H1 (cell line): ENCODE data around the gene CARM1. TPM values are rescaled to one million over a fixed set of nuclear protein-coding genes. Genes with fewer than 3 reads are reported as not detected.

ENCODE experiments used
- CTCF ChIA-PET: fragments of 300-600 bp; sonication (Branson Sonifier 250); formaldehyde crosslinking; loops from one replicate; lab custom pipeline; 2021; ENCODE audit not compliant: partially characterized antibody; lab: Charles Lee
- POLR2A ChIA-PET: fragments of 300-600 bp; sonication (Branson Sonifier 250); formaldehyde crosslinking; loops from one replicate; lab custom pipeline; 2021; ENCODE audit warnings: inconsistent platforms; ENCODE audit not compliant: partially characterized antibody; lab: Charles Lee
- DNase-seq, 2 experiments: peaks; one replicate each; pipeline versions ENCODE4 v3.0.0 to v3.0.0-alpha.2; 2010 to 2022; ENCODE audit warnings: low spot score in 2 of 2, low read depth in 1 of 2, mixed read lengths in 1 of 2
- FAIRE-seq: peaks from 2 replicates; lab custom pipeline; 2011; peaks lifted over from hg19 to GRCh38; lab: Jason Lieb, UNC
- H2AFZ ChIP-seq: 2 replicates; pipeline ENCODE4 v1.8.1; 2012; ENCODE audit warnings: low read length, inconsistent platforms
- H2AK5ac ChIP-seq: 2 replicates; pipeline ENCODE4 v1.6.1; 2013; ENCODE audit warnings: low read depth, low read length
- H2BK120ac ChIP-seq: replicated peaks from 2 replicates; pipeline ENCODE3; 2013; ENCODE audit warnings: low read depth, low read length, inconsistent platforms
- H2BK12ac ChIP-seq: 2 replicates; pipeline ENCODE4 v1.6.1; 2013; ENCODE audit warnings: low read depth, low read length
- H2BK15ac ChIP-seq: 2 replicates; pipeline ENCODE4 v1.6.1; 2013; ENCODE audit warnings: low read length
- H2BK20ac ChIP-seq: 2 replicates; pipeline ENCODE4 v1.6.1; 2013; ENCODE audit warnings: low read length
- H2BK5ac ChIP-seq: 2 replicates; pipeline ENCODE4 v1.6.1; 2013; ENCODE audit warnings: low read depth, low read length
- H3K14ac ChIP-seq: 2 replicates; pipeline ENCODE4 v1.6.1; 2013; ENCODE audit warnings: inconsistent platforms; ENCODE audit not compliant: insufficient read length
- H3K18ac ChIP-seq: 2 replicates; pipeline ENCODE4 v1.6.1; 2013; ENCODE audit warnings: low read length; ENCODE audit errors: extremely low read depth
- H3K23ac ChIP-seq: 2 replicates; pipeline ENCODE4 v1.6.1; 2013; ENCODE audit warnings: inconsistent platforms; ENCODE audit not compliant: insufficient read length
- H3K23me2 ChIP-seq: 2 replicates; pipeline ENCODE4 v1.6.1; 2013; ENCODE audit warnings: low read depth, low read length
- H3K27ac ChIP-seq: 2 replicates; pipeline ENCODE4 v1.6.1; 2011; ENCODE audit warnings: low read depth, low read length, inconsistent platforms
- H3K27me3 ChIP-seq, 4 experiments: replicated peaks in 1 of 4; 1 replicate in 1 of 4; 2 replicates in 3 of 4; pipeline versions ENCODE4 v1.6.1 to v1.8.1; 2011 to 2013; ENCODE audit warnings: low read length in 3 of 4, mild to moderate bottlenecking in 3 of 4, inconsistent platforms in 2 of 4, mixed read lengths in 2 of 4, moderate library complexity in 1 of 4; ENCODE audit not compliant: control insufficient read depth in 3 of 4, insufficient read depth in 3 of 4; ENCODE audit errors: extremely low read depth in 1 of 4
- H3K36me3 ChIP-seq, 4 experiments: 2 replicates each; pipeline versions ENCODE4 v1.6.1 to v1.8.1; 2011 to 2013; ENCODE audit warnings: mild to moderate bottlenecking in 4 of 4, low read length in 3 of 4, moderate library complexity in 2 of 4, control low read depth in 1 of 4, inconsistent platforms in 1 of 4; ENCODE audit not compliant: insufficient read depth in 4 of 4, control insufficient read depth in 2 of 4
- H3K4ac ChIP-seq: replicated peaks from 2 replicates; pipeline ENCODE3; 2013; ENCODE audit warnings: low read length, low read depth, mixed read lengths, inconsistent platforms; ENCODE audit not compliant: insufficient read length
- H3K4me1 ChIP-seq, 4 experiments: replicated peaks in 1 of 4; 1 replicate in 1 of 4; 2 replicates in 3 of 4; pipeline versions ENCODE4 v1.6.1 to v1.8.1; 2011 to 2013; ENCODE audit warnings: low read length in 3 of 4, inconsistent platforms in 2 of 4, mixed read lengths in 1 of 4; ENCODE audit not compliant: insufficient read depth in 4 of 4, control insufficient read depth in 3 of 4
- H3K4me2 ChIP-seq, 2 experiments: 2 replicates each; pipeline versions ENCODE4 v1.6.1 to v1.8.1; 2011 to 2013; ENCODE audit warnings: low read depth in 2 of 2, low read length in 2 of 2, control low read depth in 1 of 2, inconsistent platforms in 1 of 2, mild to moderate bottlenecking in 1 of 2; ENCODE audit not compliant: insufficient read depth in 1 of 2
- H3K4me3 ChIP-seq, 4 experiments: fragments of 200-600, 300-600 bp in 1 of 4; sonication (generic), shearing (Covaris generic), sonication (Bioruptor Twin) in 1 of 4; 2 replicates each; pipeline versions ENCODE4 v1.5.1 to v1.8.1; 2011 to 2016; ENCODE audit warnings: low read length in 4 of 4, low read depth in 3 of 4, control low read depth in 2 of 4, inconsistent platforms in 2 of 4, mild to moderate bottlenecking in 2 of 4, mixed read lengths in 1 of 4, moderate library complexity in 1 of 4; ENCODE audit not compliant: insufficient read depth in 2 of 4; ENCODE audit errors: extremely low read depth in 1 of 4
- H3K56ac ChIP-seq: replicated peaks from 2 replicates; pipeline ENCODE3; 2013; ENCODE audit warnings: low read depth, mild to moderate bottlenecking, mixed read lengths, low read length, inconsistent platforms; ENCODE audit not compliant: insufficient read length
- H3K79me1 ChIP-seq: 2 replicates; pipeline ENCODE4 v1.6.1; 2013; ENCODE audit warnings: low read depth, low read length, control low read depth
- H3K79me2 ChIP-seq, 2 experiments: 2 replicates each; pipeline versions ENCODE4 v1.6.1 to v1.8.1; 2012 to 2013; ENCODE audit warnings: low read length in 2 of 2, mild to moderate bottlenecking in 2 of 2, inconsistent platforms in 1 of 2; ENCODE audit not compliant: insufficient read depth in 2 of 2, control insufficient read depth in 1 of 2
- H3K9ac ChIP-seq, 4 experiments: replicated peaks in 1 of 4; 1 replicate in 1 of 4; 2 replicates in 3 of 4; pipeline versions ENCODE4 v1.6.1 to v1.8.1; 2011 to 2013; ENCODE audit warnings: low read depth in 3 of 4, low read length in 3 of 4, control low read depth in 2 of 4, mild to moderate bottlenecking in 2 of 4, moderate library complexity in 2 of 4, inconsistent platforms in 1 of 4; ENCODE audit errors: extremely low read depth in 1 of 4
- H3K9me3 ChIP-seq, 2 experiments: 2 replicates each; pipeline versions ENCODE4 v1.6.1 to v1.8.1; 2012 to 2013; ENCODE audit warnings: mild to moderate bottlenecking in 2 of 2, moderate library complexity in 2 of 2, control low read depth in 1 of 2, inconsistent platforms in 1 of 2, low read depth in 1 of 2, low read length in 1 of 2, mixed read lengths in 1 of 2; ENCODE audit not compliant: insufficient read depth in 2 of 2
- H4K20me1 ChIP-seq, 2 experiments: replicated peaks in 1 of 2; 2 replicates each; pipeline versions ENCODE3 to v1.8.1; 2011 to 2013; ENCODE audit warnings: inconsistent platforms in 2 of 2, low read length in 2 of 2, mild to moderate bottlenecking in 1 of 2; ENCODE audit not compliant: insufficient read depth in 2 of 2, control insufficient read depth in 1 of 2
- H4K5ac ChIP-seq: 2 replicates; pipeline ENCODE4 v1.6.1; 2013; ENCODE audit warnings: low read length, low read depth, mixed read lengths, inconsistent platforms; ENCODE audit not compliant: insufficient read length
- H4K8ac ChIP-seq: 2 replicates; pipeline ENCODE4 v1.8.0; 2013; ENCODE audit warnings: mild to moderate bottlenecking, moderate library complexity, low read length, inconsistent platforms; ENCODE audit not compliant: insufficient read depth; ENCODE audit errors: extremely low read depth
- H4K91ac ChIP-seq: replicated peaks from 2 replicates; pipeline ENCODE3; 2013; ENCODE audit warnings: low read length, mixed read lengths, inconsistent platforms; ENCODE audit not compliant: insufficient read length
- CTBP2 ChIP-seq: IDR thresholded peaks from 2 replicates; pipeline ENCODE4 v1.7.0; 2011; ENCODE audit warnings: borderline replicate concordance, mild to moderate bottlenecking, moderate library complexity, mixed read lengths, low read length; ENCODE audit not compliant: insufficient read depth, insufficient read length
- EGR1 ChIP-seq: IDR thresholded peaks from 2 replicates; pipeline ENCODE4 v1.6.1; 2011; ENCODE audit warnings: low read depth, low read length, borderline replicate concordance
- EP300 ChIP-seq, 2 experiments: IDR thresholded peaks; 1 replicate in 1 of 2; 2 replicates in 1 of 2; pipeline ENCODE4 v1.6.1; 2011 to 2012; ENCODE audit warnings: low read depth in 2 of 2, low read length in 2 of 2, mild to moderate bottlenecking in 2 of 2, borderline replicate concordance in 1 of 2, inconsistent platforms in 1 of 2, moderate library complexity in 1 of 2
- JUN ChIP-seq: IDR thresholded peaks from 2 replicates; pipeline ENCODE4 v1.6.1; 2011; ENCODE audit warnings: low read depth, mild to moderate bottlenecking, improper control_type of control experiment, low read length
- SAP30 ChIP-seq: fragments of 300-600 bp; sonication (generic); IDR thresholded peaks from 2 replicates; pipeline ENCODE4 v1.7.1; 2012; ENCODE audit warnings: low read length, moderate library complexity, mild to moderate bottlenecking, inconsistent platforms; ENCODE audit not compliant: insufficient read depth, insufficient replicate concordance
- TCF12 ChIP-seq: IDR thresholded peaks from 2 replicates; pipeline ENCODE4 v1.6.1; 2011; ENCODE audit warnings: low read depth, mild to moderate bottlenecking, low read length
- YY1 ChIP-seq: IDR thresholded peaks from 2 replicates; pipeline ENCODE4 v1.6.1; 2011; ENCODE audit warnings: low read depth, mild to moderate bottlenecking, low read length
- WGBS, 2 experiments: shearing (Covaris generic) in 1 of 2; methylation state at CpG; one replicate each; pipeline versions ENCODE4 v1.1.6 to v1.1.7; 2013 to 2015; ENCODE audit warnings: low lambda C conversion rate in 2 of 2, mixed read lengths in 2 of 2, inconsistent platforms in 1 of 2, low coverage in 1 of 2, missing lambda C conversion rate in 1 of 2; ENCODE audit not compliant: insufficient replicate concordance in 2 of 2, insufficient coverage in 1 of 2, insufficient read length in 1 of 2; ENCODE audit errors: extremely low coverage in 1 of 2, missing lambda C conversion rate in 1 of 2; 5-methylcytosine and 5-hydroxymethylcytosine counted together
- polyA plus RNA-seq, 7 experiments: library from polyadenylated mRNA; depleted of rRNA in 3 of 7; stranded (reverse) in 5 of 7; unstranded in 2 of 7; fragments of >200 nt in 5 of 7; fragments of 200-250 nt in 2 of 7; gene quantifications; 1 replicate in 5 of 7; 2 replicates in 1 of 7; 4 replicates in 1 of 7; pipeline versions ENCODE4 v1.2.1 to v1.2.3, GENCODE V29; 2011 to 2013; ENCODE audit warnings: missing spikeins in 2 of 7, mixed read lengths in 2 of 7
- total RNA-seq: library from RNA; stranded (reverse); fragmentation: NEBNext Ultra II Directional; extraction: Animal tissue kit (Norgen Biotek cat#: 25700); gene quantifications from 2 replicates; pipeline ENCODE4 v1.2.1, GENCODE V29; 2021

CARM1 gene
- total and polyA plus RNA-seq, 2 of the 8 experiments (the other 6 are each of a cell fraction or from before 2014, with no cell fraction given), result 134 to 164 TPM

- H3K23me2 ChIP-seq, result no peaks in the 10 kb centered on the region
- no peak within 1 kb of the TSS for H4K91ac ChIP-seq
- WGBS, 2 experiments, result 81% methylated on average over 13 of the region's 14 CpGs; no CpG with 5 or more reads in 1 of the 2 experiments
- H3K27me3 ChIP-seq, result no peaks in the 10 kb centered on the region
- H3K56ac ChIP-seq, result no peak within 1 kb of the TSS
- no peak within 1 kb of the TSS for H3K27ac ChIP-seq
- no peak within 1 kb of the TSS for H2AFZ ChIP-seq
- ChIA-PET POLR2A (interaction anchor here (0.6 to 1.4 kb wide), 2 partner anchors 12 to 532 kb away, joined by 4 to 6 read pairs; partner anchors contain the start of gene TMED1), CTCF (interaction anchor here (0.6 to 21.2 kb wide), 2 partner anchors 17 to 199 kb away, joined by 3 to 249 read pairs; no protein-coding TSS in a partner anchor)
- H4K20me1 ChIP-seq, result no peaks in the 10 kb centered on the region
- no peak within 1 kb of the TSS for H2AK5ac ChIP-seq
- no peak within 1 kb of the TSS for H2BK120ac ChIP-seq
- no peak within 1 kb of the TSS for H2BK5ac ChIP-seq
- H2BK20ac ChIP-seq, result no peak within 1 kb of the TSS
- FAIRE-seq, result no peak
- H3K4me3 ChIP-seq, result no peak within 1 kb of the TSS
- no peak for TF ChIP-seq EP300 (IDR thresholded peaks at IDR 0.05; ENCODE audit: borderline replicate concordance in 1 of 2, low read depth in 2 of 2, low read length in 2 of 2)
- TF ChIP-seq JUN, result no peak
- TF ChIP-seq YY1, result no peak
- no peak for TF ChIP-seq TCF12
- TF ChIP-seq EGR1, result no peak
- no peak for TF ChIP-seq SAP30
- no peak for TF ChIP-seq CTBP2
- H2BK15ac ChIP-seq, result no peak within 1 kb of the TSS
- H3K9me3 ChIP-seq, result no peaks in the 10 kb centered on the region
- H3K4me2 ChIP-seq, result no peak within 1 kb of the TSS
- no peaks in the 10 kb centered on the region for H3K36me3 ChIP-seq
- no peak for DNase-seq
- no peak within 1 kb of the TSS for H2BK12ac ChIP-seq
- no peak within 1 kb of the TSS for H4K5ac ChIP-seq
- no peak within 1 kb of the TSS for H3K9ac ChIP-seq
- H3K23ac ChIP-seq, result no peak within 1 kb of the TSS
- H3K18ac ChIP-seq, result no peak within 1 kb of the TSS
- no peaks in the 10 kb centered on the region for H3K79me2 ChIP-seq
- no peaks in the 10 kb centered on the region for H3K4me1 ChIP-seq
- no peak within 1 kb of the TSS for H3K14ac ChIP-seq
- H3K79me1 ChIP-seq, result no peaks in the 10 kb centered on the region
- no peak within 1 kb of the TSS for H3K4ac ChIP-seq
- no peak within 1 kb of the TSS for H4K8ac ChIP-seq
Observed at GRCh38 chr19:10848230-10848856, 23.0 kb upstream of the CARM1 start, which contains the start of gene C19orf38. Gene C19orf38 (plus strand): TSS chr19:10848415. CDS start chr19:10848509, 94 bp downstream.
